Immature natural killer cell (primary cell): ENCODE data around the gene DCXR. TPM values are rescaled to one million over a fixed set of nuclear protein-coding genes. Genes with fewer than 3 reads are reported as not detected.

ENCODE experiments used
- DNase-seq, 3 donors: peaks; one replicate each; pipeline ENCODE4 v3.0.0; 2022; ENCODE audit warnings: mixed read lengths in 1 of 3
- H3K27ac Mint-ChIP-seq, 6 donors: one replicate each; pipeline ENCODE4 v1.8.0; 2020; ENCODE audit warnings: mixed read lengths in 6 of 6, mild to moderate bottlenecking in 5 of 6, inconsistent platforms in 4 of 6, moderate library complexity in 3 of 6
- H3K27me3 Mint-ChIP-seq, 3 donors: one replicate each; pipeline ENCODE4 v1.8.0; 2020 to 2021; ENCODE audit warnings: low read depth in 3 of 3, mild to moderate bottlenecking in 3 of 3, mixed read lengths in 3 of 3, moderate library complexity in 3 of 3, inconsistent platforms in 1 of 3
- H3K36me3 Mint-ChIP-seq, 3 donors: one replicate each; pipeline ENCODE4 v1.8.0; 2020; ENCODE audit warnings: mixed read lengths in 3 of 3, inconsistent platforms in 2 of 3, mild to moderate bottlenecking in 2 of 3
- H3K4me1 Mint-ChIP-seq, 2 donors: one replicate each; pipeline ENCODE4 v1.8.0; 2020; ENCODE audit warnings: inconsistent platforms in 2 of 2, mild to moderate bottlenecking in 2 of 2, mixed read lengths in 2 of 2, moderate library complexity in 1 of 2
- H3K4me3 Mint-ChIP-seq, 5 donors: one replicate each; pipeline ENCODE4 v1.8.0; 2020; ENCODE audit warnings: mild to moderate bottlenecking in 5 of 5, mixed read lengths in 5 of 5, inconsistent platforms in 3 of 5, moderate library complexity in 3 of 5
- H3K9me3 Mint-ChIP-seq, 6 donors: one replicate each; pipeline ENCODE4 v1.8.0; 2020; ENCODE audit warnings: mild to moderate bottlenecking in 6 of 6, mixed read lengths in 6 of 6, inconsistent platforms in 4 of 6, moderate library complexity in 3 of 6
- polyA plus RNA-seq, 3 donors: library from polyadenylated mRNA; unstranded; fragments of 300-500 nt; fragmentation: Illumina TruSeq; gene quantifications; one replicate each; pipeline ENCODE4 v1.2.3, GENCODE V29; 2021

The DCXR gene
- polyA plus RNA-seq, 3 donors from 2014 or later, result 144 to 242 (median 165) TPM

- Mint-ChIP-seq H3K36me3 (peaks cover 0 to 6% (median 3%) of the 10 kb centered on the region in 3 donors), H3K27me3 (peaks cover 0 to 14% (median 2%) of the 10 kb centered on the region in 3 donors), H3K4me1 (peaks cover 15 to 32% of the 10 kb centered on the region in 2 donors), H3K9me3 (no peaks in the 10 kb centered on the region), H3K27ac (no peak overlapping the region), H3K4me3 (peak overlapping the region in 3 of 5 donors; percentile 33 to 64 (median 51))
- DNase-seq, result no peak
Observed at GRCh38 chr17:82034371-82035011, 3.0 kb downstream of the DCXR start.

GRCh38 chr17:82033359-82034085, 4.0 kb downstream of the DCXR start:
- Mint-ChIP-seq H3K4me3 (no peak overlapping the region), H3K27ac (no peak overlapping the region), H3K36me3 (peaks cover 0 to 6% (median 3%) of the 10 kb centered on the region in 3 donors)

GRCh38 chr17:82031885-82032627, 5.4 kb downstream of the DCXR start:
- H3K36me3 Mint-ChIP-seq, result peaks cover 0 to 6% (median 3%) of the 10 kb centered on the region in 3 donors
- H3K4me1 Mint-ChIP-seq, result peaks cover 7 to 24% of the 10 kb centered on the region in 2 donors
- no peak overlapping the region for H3K27ac Mint-ChIP-seq

More at GRCh38 chr17:82033359-82034085, 4.0 kb downstream of the DCXR start:
- Mint-ChIP-seq H3K9me3 (no peaks in the 10 kb centered on the region), H3K4me1 (peaks cover 15 to 32% of the 10 kb centered on the region in 2 donors), H3K27me3 (peaks cover 0 to 14% (median 2%) of the 10 kb centered on the region in 3 donors)
- no peak for DNase-seq

GRCh38 chr17:82031303-82031884, 6.1 kb downstream of the DCXR start, which contains the start of gene RAC3:
Gene RAC3 (plus strand): TSS chr17:82031678. CDS start chr17:82031762, 84 bp downstream.
- Mint-ChIP-seq H3K27ac (no peak within 1 kb of the TSS), H3K4me3 (peak within 1 kb of the TSS; percentile 76 to 82 (median 81)), H3K36me3 (peaks cover 0 to 6% (median 3%) of the 10 kb centered on the region in 3 donors), H3K9me3 (no peaks in the 10 kb centered on the region), H3K4me1 (peaks cover 7 to 22% of the 10 kb centered on the region in 2 donors), H3K27me3 (peaks cover 2 to 3% (median 2%) of the 10 kb centered on the region in 3 donors)
- no peak for DNase-seq

More at GRCh38 chr17:82031885-82032627, 5.4 kb downstream of the DCXR start:
- Mint-ChIP-seq H3K9me3 (no peaks in the 10 kb centered on the region), H3K27me3 (peaks cover 2 to 3% (median 2%) of the 10 kb centered on the region in 3 donors), H3K4me3 (peak overlapping the region in 4 of 5 donors; percentile 20 to 36 (median 22))
- DNase-seq, result no peak

GRCh38 chr17:82030470-82031302, 6.8 kb downstream of the DCXR start:
- H3K36me3 Mint-ChIP-seq, result peaks cover 0 to 6% (median 3%) of the 10 kb centered on the region in 3 donors
- no peaks in the 10 kb centered on the region for H3K9me3 Mint-ChIP-seq
- H3K27ac Mint-ChIP-seq, result no peak overlapping the region
- peaks cover 2 to 3% (median 2%) of the 10 kb centered on the region in 3 donors for H3K27me3 Mint-ChIP-seq
- peaks cover 7 to 18% of the 10 kb centered on the region in 2 donors for H3K4me1 Mint-ChIP-seq
- peak; percentile 76 to 81 (median 78) for DNase-seq
- H3K4me3 Mint-ChIP-seq, result peak overlapping the region; percentile 76 to 82 (median 81)

- H3K27me3 Mint-ChIP-seq, result peaks cover 2 to 3% (median 2%) of the 10 kb centered on the region in 3 donors
- peak overlapping the region in 2 of 5 donors; percentile 62 to 75 for H3K4me3 Mint-ChIP-seq
- no peak for DNase-seq
- no peaks in the 10 kb centered on the region for H3K9me3 Mint-ChIP-seq
- peaks cover 2 to 11% of the 10 kb centered on the region in 2 donors for H3K4me1 Mint-ChIP-seq
- peaks cover 0 to 1% (median under 1%) of the 10 kb centered on the region in 3 donors for H3K36me3 Mint-ChIP-seq
- H3K27ac Mint-ChIP-seq, result no peak overlapping the region
Observed at GRCh38 chr17:82029990-82030469, 7.5 kb downstream of the DCXR start.

- peaks cover 0 to 9% of the 10 kb centered on the region in 2 donors for H3K4me1 Mint-ChIP-seq
- DNase-seq, result no peak
- peaks cover 2% of the 10 kb centered on the region in 3 donors for H3K27me3 Mint-ChIP-seq
- no peak overlapping the region for H3K27ac Mint-ChIP-seq
- H3K4me3 Mint-ChIP-seq, result peak overlapping the region in 3 of 5 donors; percentile 62 to 75 (median 65)
- no peaks in the 10 kb centered on the region for H3K9me3 Mint-ChIP-seq
- no peaks in the 10 kb centered on the region for H3K36me3 Mint-ChIP-seq
Observed at GRCh38 chr17:82029391-82029790, 8.1 kb downstream of the DCXR start.

- Mint-ChIP-seq H3K4me1 (peaks cover 2 to 11% of the 10 kb centered on the region in 2 donors), H3K4me3 (peak overlapping the region in 2 of 5 donors; percentile 18 to 52), H3K27ac (no peak overlapping the region), H3K36me3 (no peaks in the 10 kb centered on the region), H3K9me3 (no peaks in the 10 kb centered on the region), H3K27me3 (peaks cover 2% of the 10 kb centered on the region in 3 donors)
- no peak for DNase-seq
Observed at GRCh38 chr17:82028966-82029365, 8.5 kb downstream of the DCXR start.

GRCh38 chr17:82028246-82028645, 9.3 kb downstream of the DCXR start:
- no peak for DNase-seq
- Mint-ChIP-seq H3K4me1 (peaks cover 5 to 14% of the 10 kb centered on the region in 2 donors), H3K27me3 (peaks cover 2% of the 10 kb centered on the region in 3 donors), H3K4me3 (peak overlapping the region in 1 of 5 donors; percentile 9), H3K36me3 (no peaks in the 10 kb centered on the region), H3K27ac (no peak overlapping the region), H3K9me3 (no peaks in the 10 kb centered on the region)

GRCh38 chr17:82025401-82026107, 11.9 kb downstream of the DCXR start:
- Mint-ChIP-seq H3K4me3 (no peak overlapping the region), H3K9me3 (no peaks in the 10 kb centered on the region), H3K4me1 (peaks cover 15 to 25% of the 10 kb centered on the region in 2 donors), H3K36me3 (no peaks in the 10 kb centered on the region), H3K27me3 (peaks cover 2 to 7% (median 6%) of the 10 kb centered on the region in 3 donors), H3K27ac (no peak overlapping the region)
- DNase-seq, result no peak

GRCh38 chr17:82024859-82025258, 12.6 kb downstream of the DCXR start:
- Mint-ChIP-seq H3K27me3 (peaks cover 0 to 7% (median 6%) of the 10 kb centered on the region in 3 donors), H3K4me1 (peaks cover 15 to 23% of the 10 kb centered on the region in 2 donors), H3K9me3 (no peaks in the 10 kb centered on the region), H3K27ac (no peak overlapping the region), H3K36me3 (no peaks in the 10 kb centered on the region), H3K4me3 (no peak overlapping the region)
- no peak for DNase-seq
